GM23338 (cell line): ENCODE data around the gene SIRPG. TPM values are rescaled to one million over a fixed set of nuclear protein-coding genes. Genes with fewer than 3 reads are reported as not detected.

Experiments used
- ATAC-seq: fragments of 200-7000 bp; cut with Tn5 transposase; 3 replicates; pipeline ENCODE4 v1.9.1; 2020
- DNase-seq: peaks from one replicate; pipeline ENCODE4 v3.0.0-alpha.2; 2015; ENCODE audit warnings: low spot score
- H2AFZ ChIP-seq: fragments of 200-600 bp; sonication (generic); 2 replicates; pipeline ENCODE4 v1.8.0; 2016; ENCODE audit warnings: antibody characterized with exemption, mild to moderate bottlenecking, moderate library complexity
- H3F3A ChIP-seq: fragments of 200-600 bp; sonication (generic); replicated peaks from 2 replicates; pipeline ENCODE4 v1.8.0; 2017; ENCODE audit warnings: antibody characterized with exemption, mixed run types, low read depth
- H3K27ac ChIP-seq: fragments of 200-600 bp; sonication (generic); 2 replicates; pipeline ENCODE4 v1.6.1; 2016; ENCODE audit warnings: low read depth
- H3K27me3 ChIP-seq: fragments of 200-600 bp; sonication (generic); 2 replicates; pipeline ENCODE4 v1.8.0; 2016; ENCODE audit warnings: mild to moderate bottlenecking, mixed run types, moderate library complexity; ENCODE audit not compliant: insufficient read depth
- H3K36me3 ChIP-seq: fragments of 200-600 bp; sonication (generic); 2 replicates; pipeline ENCODE4 v1.8.0; 2016; ENCODE audit warnings: mild to moderate bottlenecking; ENCODE audit not compliant: insufficient read depth
- H3K4me1 ChIP-seq: fragments of 200-600 bp; sonication (generic); 2 replicates; pipeline ENCODE4 v1.8.0; 2016; ENCODE audit warnings: mild to moderate bottlenecking, moderate library complexity; ENCODE audit not compliant: insufficient read depth
- H3K4me2 ChIP-seq: fragments of 200-600 bp; sonication (generic); 2 replicates; pipeline ENCODE4 v1.7.1; 2017; ENCODE audit warnings: mixed run types
- H3K4me3 ChIP-seq: fragments of 200-600 bp; sonication (generic); 2 replicates; pipeline ENCODE4 v1.6.1; 2016; ENCODE audit warnings: mixed run types
- H3K79me2 ChIP-seq: fragments of 200-600 bp; sonication (generic); replicated peaks from 2 replicates; pipeline ENCODE4 v1.8.0; 2017; ENCODE audit warnings: mild to moderate bottlenecking; ENCODE audit not compliant: insufficient read depth
- H3K9me2 ChIP-seq: fragments of 200-600 bp; sonication (generic); 2 replicates; pipeline ENCODE4 v1.8.0; 2017; ENCODE audit not compliant: insufficient read depth
- H4K20me1 ChIP-seq: fragments of 200-600 bp; sonication (generic); replicated peaks from 2 replicates; pipeline ENCODE4 v1.8.0; 2017; ENCODE audit warnings: mild to moderate bottlenecking; ENCODE audit not compliant: insufficient read depth
- H3K27ac Mint-ChIP-seq: 2 replicates; pipeline ENCODE4 v1.8.0; 2020; ENCODE audit warnings: inconsistent platforms, mild to moderate bottlenecking, moderate library complexity, mixed read lengths
- H3K27me3 Mint-ChIP-seq: 3 replicates; pipeline ENCODE4 v1.8.0; 2022; ENCODE audit warnings: low read depth, mild to moderate bottlenecking, moderate library complexity, mixed read lengths, inconsistent platforms; ENCODE audit not compliant: insufficient read depth, poor library complexity
- H3K36me3 Mint-ChIP-seq: 3 replicates; pipeline ENCODE4 v1.8.0; 2021; ENCODE audit warnings: low read depth, mild to moderate bottlenecking, inconsistent platforms, moderate library complexity, mixed read lengths
- H3K4me1 Mint-ChIP-seq: 3 replicates; pipeline ENCODE4 v1.8.0; 2020; ENCODE audit warnings: mild to moderate bottlenecking, inconsistent platforms, mixed read lengths
- H3K4me3 Mint-ChIP-seq: 3 replicates; pipeline ENCODE4 v1.8.0; 2021; ENCODE audit warnings: moderate library complexity, mild to moderate bottlenecking, inconsistent platforms, mixed read lengths
- H3K9me3 Mint-ChIP-seq: 3 replicates; pipeline ENCODE4 v1.8.0; 2020; ENCODE audit warnings: moderate library complexity, mild to moderate bottlenecking, inconsistent platforms, mixed read lengths
- CTCF ChIP-seq, 2 experiments: fragments of 200-600 bp in 1 of 2; sonication (generic) in 1 of 2; conservative IDR thresholded peaks; 2 replicates each; pipeline versions ENCODE4 v1.5.1 to v1.6.1; 2016 to 2017; ENCODE audit warnings: antibody characterized with exemption in 2 of 2, low read depth in 2 of 2, mild to moderate bottlenecking in 2 of 2, moderate library complexity in 1 of 2
- EZH2phosphoT487 ChIP-seq: fragments of 200-600 bp; sonication (generic); IDR thresholded peaks from one replicate; pipeline ENCODE4 v1.8.1; 2018; ENCODE audit warnings: antibody characterized with exemption; ENCODE audit not compliant: unreplicated experiment
- JUNB ChIP-seq: IDR thresholded peaks from one replicate; pipeline ENCODE4 v1.6.1; 2016; ENCODE audit warnings: antibody characterized with exemption; ENCODE audit not compliant: unreplicated experiment
- NANOG ChIP-seq: IDR thresholded peaks from 2 replicates; pipeline ENCODE4 v1.6.1; 2016; ENCODE audit warnings: antibody characterized with exemption, borderline replicate concordance
- POLR2AphosphoS5 ChIP-seq: IDR thresholded peaks from 2 replicates; pipeline ENCODE4 v1.6.1; 2016; ENCODE audit warnings: antibody characterized with exemption, low read depth
- REST ChIP-seq: IDR thresholded peaks from one replicate; pipeline ENCODE4 v1.6.1; 2018; ENCODE audit warnings: antibody characterized with exemption; ENCODE audit not compliant: unreplicated experiment
- STAT1 ChIP-seq: IDR thresholded peaks from one replicate; pipeline ENCODE4 v1.6.1; 2016; ENCODE audit warnings: antibody characterized with exemption; ENCODE audit not compliant: unreplicated experiment
- ZNF331 ChIP-seq: fragments of 250-450 bp; sonication (Bioruptor Pico); IDR thresholded peaks from 2 replicates; pipeline ENCODE4 v1.5.0; 2020; ENCODE audit warnings: low read depth, mild to moderate bottlenecking, moderate library complexity
- polyA plus RNA-seq: library from polyadenylated mRNA; unstranded; fragments of >200 nt; fragmentation: Nextera tagmentation; extraction: Ambion mirVana; gene quantifications from 2 replicates; pipeline ENCODE4 v1.2.1, GENCODE V29; 2016
- total RNA-seq: library from RNA; depleted of rRNA; stranded (reverse); fragments of >200 nt; shearing (Covaris generic); gene quantifications from 2 replicates; pipeline ENCODE4 v1.2.3, GENCODE V29; 2014

SIRPG gene
- total and polyA plus RNA-seq, 2 experiments from 2014 or later = not detected

GRCh38 chr20:1625083-1625690 is 32.4 kb downstream of the SIRPG start (continued):
- TF ChIP-seq REST = no peak

- no peak overlapping the region for H3K4me3 ChIP-seq
- no peak overlapping the region for H3K4me3 Mint-ChIP-seq
- TF ChIP-seq STAT1 (no peak), ZNF331 (CRISPR knock-in tag) (no peak), JUNB (no peak), REST (no peak), CTCF (conservative IDR thresholded peaks at IDR 0.05; ENCODE audit: low read depth in 2 of 2) (no peak), NANOG (no peak), POLR2AphosphoS5 (no peak), EZH2phosphoT487 (no peak)
These were observed 33.9 kb downstream of the SIRPG start for GRCh38 chr20:1623501-1624205.

More at GRCh38 chr20:1623501-1624205, 33.9 kb downstream of the SIRPG start:
- DNase-seq = no peak
- Histone ChIP-seq H2AFZ (peak overlapping the region; percentile 77), H3K79me2 (no peaks in the 10 kb centered on the region), H3K27me3 (no peaks in the 10 kb centered on the region), H4K20me1 (no peaks in the 10 kb centered on the region), H3K27ac (no peak overlapping the region), H3K9me2 (peaks cover 8% of the 10 kb centered on the region), H3F3A (no peaks in the 10 kb centered on the region), H3K4me2 (0 out of 2 replicates have a peak overlapping the region, but pooled peaks have one; percentile 23), H3K36me3 (no peaks in the 10 kb centered on the region), H3K4me1 (peaks cover 4% of the 10 kb centered on the region; the same call in 1 of the 2 replicates)
- peaks cover 2% of the 10 kb centered on the region for H3K27me3 Mint-ChIP-seq
- no peak overlapping the region for H3K27ac Mint-ChIP-seq
- H3K36me3 Mint-ChIP-seq = no peaks in the 10 kb centered on the region
- no peak for ATAC-seq
- peaks cover 3% of the 10 kb centered on the region; the same call in 1 of the 3 replicates for H3K9me3 Mint-ChIP-seq
- peaks cover 18% of the 10 kb centered on the region for H3K4me1 Mint-ChIP-seq
